Esophagus muscularis mucosa (tissue), 3 donors: Measurements from ENCODE around the gene CEP170B.

ENCODE experiments used
- CTCF ChIP-seq, 3 experiments: fragments of 200-600 bp in 2 of 3; fragments of 450-650 bp in 1 of 3; sonication (generic) in 2 of 3; IDR thresholded peaks; one replicate each; pipeline ENCODE4 v1.5.1; 2017 to 2019; ENCODE audit warnings: antibody characterized with exemption in 3 of 3, mild to moderate bottlenecking in 2 of 3, moderate library complexity in 1 of 3
- POLR2A ChIP-seq: fragments of 450-650 bp; IDR thresholded peaks from one replicate; pipeline ENCODE4 v1.6.1; 2017; ENCODE audit warnings: antibody characterized with exemption, moderate library complexity, mild to moderate bottlenecking, low read depth

DNA sequence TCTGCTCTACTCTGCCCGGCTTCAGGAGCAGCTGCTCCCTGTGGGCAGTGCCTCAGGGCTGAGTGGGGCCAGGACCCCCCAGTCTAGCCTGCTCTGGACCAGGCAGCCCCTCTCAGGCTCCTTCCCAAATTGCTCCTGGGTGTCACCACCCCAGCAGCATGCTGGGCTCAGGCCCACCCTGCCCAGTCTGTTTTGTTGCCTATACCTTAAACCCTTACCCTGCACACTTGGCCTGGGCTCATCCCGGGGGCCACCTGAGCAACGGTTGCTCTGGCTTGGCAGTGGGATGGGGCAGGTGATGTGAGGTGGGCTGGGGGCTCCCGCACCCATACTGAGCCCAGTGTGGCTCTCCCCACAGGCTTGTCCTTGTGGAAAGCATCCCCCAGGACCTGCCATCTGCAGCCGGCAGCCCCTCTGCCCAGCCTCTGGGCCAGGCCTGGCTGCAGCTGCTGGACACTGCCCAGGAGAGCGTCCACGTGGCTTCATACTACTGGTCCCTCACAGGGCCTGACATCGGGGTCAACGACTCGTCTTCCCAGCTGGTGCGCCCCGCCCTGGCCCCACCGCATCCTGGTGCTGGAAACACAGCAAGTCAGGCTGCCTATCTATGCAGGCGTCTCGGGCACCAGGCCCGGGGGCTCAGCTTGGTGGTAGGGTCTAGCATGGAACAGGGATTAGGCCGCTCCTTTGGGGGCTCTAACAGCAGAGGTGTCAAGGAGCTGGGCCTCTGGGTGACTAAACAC lies 63.5 kb downstream of the CEP170B start:
- no peak for TF ChIP-seq CTCF (IDR thresholded peaks at IDR 0.05)
- no peak for TF ChIP-seq POLR2A
